HL-60 (cell line): ENCODE results near the gene PLD6.

Source experiments
- DNase-seq, 2 experiments: peaks; one replicate each; pipeline ENCODE4 v3.0.0-alpha.2; 2010 to 2020; ENCODE audit warnings: low read depth in 1 of 2, low spot score in 1 of 2
- H3K27ac ChIP-seq: fragments of 250-450 bp; sonication (Bioruptor Pico); replicated peaks from 2 replicates; pipeline ENCODE4 v1.5.1; 2020; ENCODE audit warnings: mild to moderate bottlenecking, moderate library complexity
- H3K27me3 ChIP-seq: fragments of 250-450 bp; sonication (Bioruptor Pico); 2 replicates; pipeline ENCODE4 v1.5.1; 2021; ENCODE audit warnings: mild to moderate bottlenecking, moderate library complexity; ENCODE audit not compliant: insufficient read depth, poor library complexity, severe bottlenecking
- H3K4me3 ChIP-seq: replicated peaks from 2 replicates; pipeline ENCODE4 v1.5.1; 2011; ENCODE audit warnings: mild to moderate bottlenecking, control low read depth, low read length; ENCODE audit not compliant: insufficient read depth
- GABPA ChIP-seq: IDR thresholded peaks from 2 replicates; pipeline ENCODE4 v1.6.1; 2012; ENCODE audit warnings: low read depth
- POLR2AphosphoS5 ChIP-seq: IDR thresholded peaks from 2 replicates; pipeline ENCODE4 v1.6.1; 2012; ENCODE audit warnings: low read depth
- REST ChIP-seq: IDR thresholded peaks from 2 replicates; pipeline ENCODE4 v1.6.1; 2012; ENCODE audit warnings: low read depth; ENCODE audit not compliant: insufficient replicate concordance
- SPI1 ChIP-seq: IDR thresholded peaks from 2 replicates; pipeline ENCODE4 v1.6.1; 2012; ENCODE audit warnings: low read depth, mild to moderate bottlenecking, borderline replicate concordance
- TF ChIP-seq, protein P1 (sequence below): IDR thresholded peaks from one replicate; pipeline ENCODE4 v1.5.1; 2011; ENCODE audit warnings: low read length, control low read depth, inconsistent platforms; ENCODE audit not compliant: insufficient read depth

The PLD6 gene

GRCh38 chr17:17214646-17215436, 8.7 kb upstream of the PLD6 start:
- H3K27ac ChIP-seq: no peak overlapping the region
- DNase-seq: no peak
- TF ChIP-seq REST (no peak), GABPA (no peak), SPI1 (no peak), POLR2AphosphoS5 (no peak)
- TF ChIP-seq, protein P1, sequence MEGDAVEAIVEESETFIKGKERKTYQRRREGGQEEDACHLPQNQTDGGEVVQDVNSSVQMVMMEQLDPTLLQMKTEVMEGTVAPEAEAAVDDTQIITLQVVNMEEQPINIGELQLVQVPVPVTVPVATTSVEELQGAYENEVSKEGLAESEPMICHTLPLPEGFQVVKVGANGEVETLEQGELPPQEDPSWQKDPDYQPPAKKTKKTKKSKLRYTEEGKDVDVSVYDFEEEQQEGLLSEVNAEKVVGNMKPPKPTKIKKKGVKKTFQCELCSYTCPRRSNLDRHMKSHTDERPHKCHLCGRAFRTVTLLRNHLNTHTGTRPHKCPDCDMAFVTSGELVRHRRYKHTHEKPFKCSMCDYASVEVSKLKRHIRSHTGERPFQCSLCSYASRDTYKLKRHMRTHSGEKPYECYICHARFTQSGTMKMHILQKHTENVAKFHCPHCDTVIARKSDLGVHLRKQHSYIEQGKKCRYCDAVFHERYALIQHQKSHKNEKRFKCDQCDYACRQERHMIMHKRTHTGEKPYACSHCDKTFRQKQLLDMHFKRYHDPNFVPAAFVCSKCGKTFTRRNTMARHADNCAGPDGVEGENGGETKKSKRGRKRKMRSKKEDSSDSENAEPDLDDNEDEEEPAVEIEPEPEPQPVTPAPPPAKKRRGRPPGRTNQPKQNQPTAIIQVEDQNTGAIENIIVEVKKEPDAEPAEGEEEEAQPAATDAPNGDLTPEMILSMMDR: no peak

DNA sequence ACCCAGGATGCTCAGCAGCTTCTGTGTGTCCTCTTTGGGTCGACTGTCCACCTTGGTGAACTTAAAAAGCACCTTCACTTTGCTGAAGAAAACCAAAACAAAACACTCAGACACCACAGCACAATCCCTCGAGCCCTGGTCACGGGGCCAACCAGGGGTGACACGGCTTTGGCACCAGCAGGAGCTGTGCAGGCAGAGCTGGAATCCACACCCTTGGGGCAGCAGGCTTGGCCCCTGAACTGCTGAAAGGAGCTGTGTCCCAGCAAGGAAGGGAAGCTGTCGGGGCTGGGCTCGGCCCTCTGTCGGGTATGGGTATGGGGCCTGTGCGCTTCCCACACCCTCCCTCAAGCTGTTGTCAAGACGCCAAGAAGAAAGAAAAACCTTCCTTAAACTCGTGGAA, 7.6 kb upstream of the PLD6 start:
- no peak for DNase-seq
- no peak for TF ChIP-seq SPI1
- no peak for TF ChIP-seq GABPA
- TF ChIP-seq REST: no peak
- no peak for TF ChIP-seq POLR2AphosphoS5
- TF ChIP-seq, protein P1: no peak

More at GRCh38 chr17:17214646-17215436, 8.7 kb upstream of the PLD6 start:
- Histone ChIP-seq H3K4me3 (no peak overlapping the region), H3K27me3 (no peaks in the 10 kb centered on the region)

GRCh38 chr17:17207998-17208397, 1.9 kb upstream of the PLD6 start:
- DNase-seq: no peak
- no peaks in the 10 kb centered on the region for H3K27me3 ChIP-seq
- TF ChIP-seq GABPA (no peak), REST (no peak), POLR2AphosphoS5 (no peak), SPI1 (no peak)
- TF ChIP-seq, protein P1: no peak
- H3K27ac ChIP-seq: no peak overlapping the region
- H3K4me3 ChIP-seq: no peak overlapping the region

More for the DNA sequence above, 7.6 kb upstream of the PLD6 start:
- H3K4me3 ChIP-seq: no peak overlapping the region
- no peak overlapping the region for H3K27ac ChIP-seq
- H3K27me3 ChIP-seq: no peaks in the 10 kb centered on the region
